Esophagus squamous epithelium (tissue), 5 donors: ENCODE measurements around the gene CBFA2T3. TPM values are rescaled to one million over a fixed set of nuclear protein-coding genes. Genes with fewer than 3 reads are reported as not detected.

ENCODE experiments used
- DNase-seq: peaks from one replicate; lab custom pipeline; 2025; lab: John Stamatoyannopoulos, UW
- H3K27ac ChIP-seq, 4 donors: fragments of 200-600 bp; sonication (generic); one replicate each; pipeline ENCODE4 v1.5.1; 2016 to 2019; ENCODE audit warnings: mild to moderate bottlenecking in 1 of 4
- H3K27me3 ChIP-seq, 4 donors: fragments of 200-600 bp; sonication (generic); 1 replicate in 3 of 4; 2 replicates in 1 of 4; pipeline versions ENCODE4 v1.5.1 to v1.6.0; 2017 to 2021; ENCODE audit warnings: antibody characterized with exemption in 1 of 4
- H3K36me3 ChIP-seq, 3 donors: fragments of 200-600 bp; sonication (generic); one replicate each; pipeline ENCODE4 v1.5.1; 2016 to 2019
- H3K4me1 ChIP-seq, 3 donors: fragments of 200-600 bp; sonication (generic); one replicate each; pipeline ENCODE4 v1.5.1; 2017 to 2019
- H3K4me3 ChIP-seq, 4 donors: fragments of 200-600 bp; sonication (generic); 1 replicate in 3 of 4; 2 replicates in 1 of 4; pipeline ENCODE4 v1.5.1; 2016 to 2019; ENCODE audit warnings: mild to moderate bottlenecking in 2 of 4, moderate library complexity in 1 of 4
- H3K9me3 ChIP-seq, 3 donors: fragments of 200-600 bp; sonication (generic); one replicate each; pipeline ENCODE4 v1.5.1; 2016 to 2019
- CTCF ChIP-seq, 6 experiments: fragments of 450-650 bp in 4 of 6; fragments of 200-600 bp in 2 of 6; sonication (generic) in 2 of 6; IDR thresholded peaks; one replicate each; pipeline ENCODE4 v1.5.1; 2016 to 2019; ENCODE audit warnings: antibody characterized with exemption in 6 of 6, mild to moderate bottlenecking in 4 of 6, moderate library complexity in 4 of 6
- POLR2A ChIP-seq, 4 donors: fragments of 450-650 bp; IDR thresholded peaks; one replicate each; pipeline ENCODE4 v1.6.1; 2017; ENCODE audit warnings: antibody characterized with exemption in 4 of 4, mild to moderate bottlenecking in 4 of 4, moderate library complexity in 3 of 4
- WGBS, 2 donors: methylation state at CpG; one replicate each; pipeline ENCODE4 v1.1.5; 2018; 5-methylcytosine and 5-hydroxymethylcytosine counted together
- intact Hi-C: fragments of 100-400 bp; cut with DNase I; formaldehyde crosslinking; loops from one replicate; pipeline ENCODE4 v1.15.0; 2022
- total RNA-seq, 4 donors: library from RNA; depleted of rRNA; stranded (reverse); fragments of >200 nt; gene quantifications; one replicate each; pipeline ENCODE4 v1.1.0, GENCODE V29; 2016
- donor health status: DM: yes; HTN: yes; CAD: no.

Gene CBFA2T3
- total RNA-seq, 4 donors from 2014 or later = 0.18 to 2.7 (median 1.4) TPM

- 58 to 66% methylated on average over 10 of the region's 10 CpGs for WGBS, 2 donors
- no peak for TF ChIP-seq POLR2A (IDR thresholded peaks at IDR 0.05)
- TF ChIP-seq CTCF (IDR thresholded peaks at IDR 0.05) = no peak
- intact Hi-C loops = no loop called here
- H3K27ac ChIP-seq = no peak overlapping the region
- no peak overlapping the region for H3K4me3 ChIP-seq
- peaks cover 2 to 85% (median 9%) of the 10 kb centered on the region in 4 donors for H3K27me3 ChIP-seq
- peaks cover 3 to 21% (median 15%) of the 10 kb centered on the region in 3 donors for H3K4me1 ChIP-seq
- no peaks in the 10 kb centered on the region for H3K9me3 ChIP-seq
- no peaks in the 10 kb centered on the region for H3K36me3 ChIP-seq
- no peak for DNase-seq
These were observed 31.5 kb downstream of the CBFA2T3 start for GRCh38 chr16:88945473-88945872.

- Histone ChIP-seq H3K27ac (no peak overlapping the region), H3K4me1 (peaks cover 21 to 38% (median 31%) of the 10 kb centered on the region in 3 donors), H3K36me3 (no peaks in the 10 kb centered on the region), H3K4me3 (no peak overlapping the region), H3K27me3 (peaks cover 14 to 93% (median 17%) of the 10 kb centered on the region in 4 donors), H3K9me3 (no peaks in the 10 kb centered on the region)
- intact Hi-C loops = loop anchor here (5.0 kb wide), 1 partner anchor 224 kb away; no protein-coding TSS in a partner anchor
- WGBS, 2 donors = 87 to 91% methylated on average over 13 to 14 of the region's 20 CpGs
- DNase-seq = no peak
- TF ChIP-seq CTCF (IDR thresholded peaks at IDR 0.05) = no peak
These were observed 33.3 kb downstream of the CBFA2T3 start for GRCh38 chr16:88943741-88944140.

DNA sequence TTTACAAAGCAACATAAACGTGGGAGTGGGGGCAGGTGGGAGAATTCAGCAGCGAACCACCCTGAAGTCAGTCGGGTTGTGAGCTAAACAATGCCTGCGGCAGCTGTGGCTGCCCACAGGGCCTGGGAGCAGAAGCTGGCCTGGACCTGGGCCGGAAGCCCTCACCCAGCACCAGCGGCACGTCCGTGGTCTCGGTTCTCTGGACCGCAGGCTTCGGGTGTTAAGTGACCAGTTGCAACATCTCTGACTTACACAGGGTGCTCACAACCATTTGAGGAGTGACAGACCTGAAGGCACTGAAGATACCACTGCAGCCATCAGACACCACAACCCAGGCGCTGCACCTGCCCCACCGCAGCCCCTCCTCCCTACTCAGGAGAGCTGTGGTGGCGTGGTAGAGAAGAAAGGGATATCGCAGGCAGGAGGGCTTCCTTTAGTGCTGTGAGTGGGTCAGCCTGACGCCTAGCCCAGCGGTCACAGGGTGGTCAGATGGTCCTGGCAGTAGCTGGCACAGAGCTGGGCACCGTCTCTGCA, 33.8 kb downstream of the CBFA2T3 start:
- Histone ChIP-seq H3K27ac (no peak overlapping the region), H3K4me1 (peaks cover 26 to 43% (median 37%) of the 10 kb centered on the region in 3 donors), H3K9me3 (no peaks in the 10 kb centered on the region), H3K4me3 (no peak overlapping the region), H3K36me3 (no peaks in the 10 kb centered on the region), H3K27me3 (peaks cover 14 to 93% (median 17%) of the 10 kb centered on the region in 4 donors)
- WGBS, 2 donors = 63 to 66% methylated on average over 3 to 4 of the region's 18 CpGs
- no peak for DNase-seq
- TF ChIP-seq POLR2A (IDR thresholded peaks at IDR 0.05) (no peak), CTCF (IDR thresholded peaks at IDR 0.05) (no peak)
- intact Hi-C loops = loop anchor here (5.0 kb wide), 1 partner anchor 224 kb away; no protein-coding TSS in a partner anchor

DNA sequence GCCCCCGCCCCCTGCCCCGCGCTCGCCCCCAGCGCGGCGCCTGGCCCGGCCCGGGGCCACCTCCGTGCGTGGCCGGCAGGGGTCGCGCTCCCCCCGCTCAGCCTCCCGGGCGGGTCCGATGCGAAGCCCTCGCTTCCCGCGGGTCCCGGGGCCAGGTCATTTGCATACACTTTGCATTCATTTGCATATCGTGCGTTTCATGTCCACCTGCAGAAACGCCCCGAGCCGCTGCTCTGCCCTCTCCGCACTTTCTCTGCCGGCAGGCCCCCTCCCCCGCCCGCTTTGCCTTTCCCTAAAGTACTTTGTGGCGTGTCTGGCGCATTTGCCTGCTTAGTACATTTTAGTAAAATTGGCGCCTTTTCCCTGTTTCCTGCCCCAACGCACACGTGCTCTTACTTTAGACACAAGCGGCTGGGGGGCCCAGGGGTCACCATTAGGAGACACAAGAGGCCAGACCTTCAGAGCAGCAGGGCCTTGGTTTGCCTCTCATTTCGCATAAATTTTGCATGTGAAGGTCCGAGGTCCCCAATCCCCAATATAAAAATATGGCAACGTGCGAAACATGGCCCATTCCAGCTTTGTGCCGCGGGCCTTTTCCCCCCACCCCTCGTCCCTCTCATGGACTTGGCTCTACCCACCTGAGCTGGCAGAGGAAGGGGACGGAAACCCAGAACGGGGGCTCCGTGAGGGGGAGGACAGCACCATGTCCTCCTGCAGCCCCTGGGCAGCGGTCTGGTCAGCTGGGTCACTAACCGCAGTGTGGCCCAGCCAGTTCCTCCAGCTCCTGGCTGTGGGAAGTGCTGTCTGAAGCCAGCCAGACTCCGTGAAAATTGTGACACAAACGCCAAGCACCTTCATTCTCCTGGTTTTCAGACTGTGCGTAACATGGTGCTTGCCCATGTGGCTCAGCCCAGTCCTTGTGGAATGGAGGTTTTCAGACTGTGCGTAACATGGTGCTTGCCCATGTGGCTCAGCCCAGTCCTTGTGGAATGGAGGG, 34.8 kb downstream of the CBFA2T3 start:
- H3K27ac ChIP-seq = no peak overlapping the region
- TF ChIP-seq CTCF (IDR thresholded peaks at IDR 0.05) = peak; percentile 30 to 63 (median 52)
- no peak for TF ChIP-seq POLR2A (IDR thresholded peaks at IDR 0.05)
- H3K4me3 ChIP-seq = peak overlapping the region in 3 of 4 donors; percentile 33 to 64 (median 57)
- H3K36me3 ChIP-seq = no peaks in the 10 kb centered on the region
- peaks cover 14 to 93% (median 17%) of the 10 kb centered on the region in 4 donors for H3K27me3 ChIP-seq
- 24 to 52% methylated on average over 20 to 29 of the region's 54 CpGs for WGBS, 2 donors
- H3K9me3 ChIP-seq = no peaks in the 10 kb centered on the region
- peaks cover 36 to 53% (median 42%) of the 10 kb centered on the region in 3 donors for H3K4me1 ChIP-seq
- intact Hi-C loops = loop anchor here (5.0 kb wide), 1 partner anchor 225 kb away; no protein-coding TSS in a partner anchor
- DNase-seq = no peak
